Stromal cell of bone marrow (primary cell): ENCODE results near the gene TAF15.

ENCODE experiments used
- DNase-seq: peaks from one replicate; pipeline ENCODE4 v3.0.0-alpha.2; 2012; ENCODE audit warnings: low read depth

The TAF15 gene

GRCh38 chr17:35872196-35872980 lies 63.1 kb downstream of the TAF15 start:
- DNase-seq = no peak

- DNase-seq = no peak
Measured at GRCh38 chr17:35875072-35875799, 66.0 kb downstream of the TAF15 start.

- DNase-seq = no peak
Measured at GRCh38 chr17:35875800-35876139, 66.5 kb downstream of the TAF15 start.

GRCh38 chr17:35876534-35876933 lies 67.2 kb downstream of the TAF15 start:
- DNase-seq = no peak

- DNase-seq = no peak
Measured at GRCh38 chr17:35877345-35878029, 68.2 kb downstream of the TAF15 start.

GRCh38 chr17:35878361-35878760 lies 69.1 kb downstream of the TAF15 start:
- no peak for DNase-seq

- DNase-seq = no peak
Measured at GRCh38 chr17:35879773-35880654, 70.7 kb downstream of the TAF15 start, which contains the start of gene CCL5. TSS of gene CCL5 (minus strand) at chr17:35880360.

- no peak for DNase-seq
Measured at GRCh38 chr17:35889241-35889640, 80.0 kb downstream of the TAF15 start.

GRCh38 chr17:35889818-35890773 lies 80.8 kb downstream of the TAF15 start:
- DNase-seq = peak; percentile 44

GRCh38 chr17:35890774-35891155 lies 81.5 kb downstream of the TAF15 start:
- DNase-seq = no peak

GRCh38 chr17:35891269-35891668 lies 82.0 kb downstream of the TAF15 start:
- no peak for DNase-seq

- no peak for DNase-seq
Measured at GRCh38 chr17:35892091-35893035, 83.1 kb downstream of the TAF15 start.

- DNase-seq = no peak
Measured at GRCh38 chr17:35893751-35894150, 84.5 kb downstream of the TAF15 start.

GRCh38 chr17:35894206-35894605 lies 84.9 kb downstream of the TAF15 start:
- no peak for DNase-seq

- DNase-seq = no peak
Measured at GRCh38 chr17:35895636-35896587, 86.6 kb downstream of the TAF15 start.
